D341Med (cell line): ENCODE results near the gene PHC2.

Experiments
- DNase-seq: peaks from one replicate; pipeline ENCODE4 v3.0.0; 2012; ENCODE audit warnings: low spot score

The PHC2 gene

DNA sequence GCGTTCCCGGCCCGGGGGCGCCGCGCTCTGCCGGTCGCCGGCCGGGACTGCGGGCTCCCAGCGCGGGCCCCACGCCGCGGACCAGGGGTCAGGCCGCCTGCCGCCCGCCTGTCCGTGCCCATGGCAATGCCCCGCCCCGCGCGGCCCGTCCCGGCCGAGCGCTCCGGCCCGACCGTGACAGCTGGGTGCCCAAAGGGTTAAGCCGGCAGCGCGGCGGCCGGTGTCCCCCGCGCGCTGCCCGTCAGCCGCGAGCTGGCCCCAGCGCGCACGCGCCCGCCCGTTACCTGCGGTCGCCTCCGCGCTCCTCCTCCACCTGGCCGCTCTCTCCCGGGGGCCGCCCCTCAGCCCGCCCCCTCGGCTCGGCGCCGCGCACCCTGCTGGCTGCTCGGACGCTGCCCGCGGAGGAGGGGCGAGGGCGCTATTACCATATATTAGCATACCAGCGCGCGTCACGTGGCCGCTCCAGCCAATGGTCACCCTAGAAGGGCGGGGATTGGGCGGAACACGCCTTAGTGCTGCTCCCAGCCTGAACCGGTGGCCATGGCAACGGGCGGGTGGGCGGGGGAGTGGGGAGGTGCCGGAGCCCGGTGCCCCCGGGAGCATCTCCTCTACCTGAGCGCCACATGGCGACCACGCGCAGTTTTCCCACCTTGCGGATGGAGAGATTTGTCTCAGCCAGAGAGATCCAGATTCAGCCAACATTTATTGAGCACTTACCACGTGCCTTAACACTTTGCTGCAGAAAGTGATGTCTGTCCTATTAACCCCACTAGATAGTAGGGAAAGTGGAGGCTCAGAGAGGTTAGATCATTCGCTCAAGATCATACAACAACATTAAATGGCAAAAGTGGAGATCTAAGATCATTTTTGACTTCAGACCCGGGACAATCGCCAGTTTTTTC, at the start of gene PHC2:
PHC2 (minus strand) TSS at position 404 of the 902 bp plus-strand sequence. CDS start 55,556 bp downstream, outside the sequence.
- DNase-seq: peak; percentile 93

DNA sequence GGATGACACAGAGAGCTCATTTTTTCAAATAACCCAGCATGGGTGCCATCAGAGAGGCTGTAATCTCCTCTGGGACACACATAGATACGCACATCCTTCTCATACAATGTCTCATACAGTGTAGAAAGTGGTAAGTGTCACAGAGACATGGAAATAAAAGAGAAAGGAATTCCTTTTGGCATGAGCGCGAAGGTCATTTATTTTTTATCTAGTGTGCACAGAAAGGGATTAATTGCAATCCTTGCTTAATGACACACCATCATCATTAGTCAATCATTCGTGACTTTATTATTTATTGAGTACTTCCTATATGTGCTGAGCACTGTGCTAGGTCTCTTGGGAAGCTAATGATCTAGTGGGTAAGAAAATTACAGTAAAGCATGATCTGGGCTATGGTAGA, 46.6 kb upstream of the PHC2 start:
- no peak for DNase-seq

DNA sequence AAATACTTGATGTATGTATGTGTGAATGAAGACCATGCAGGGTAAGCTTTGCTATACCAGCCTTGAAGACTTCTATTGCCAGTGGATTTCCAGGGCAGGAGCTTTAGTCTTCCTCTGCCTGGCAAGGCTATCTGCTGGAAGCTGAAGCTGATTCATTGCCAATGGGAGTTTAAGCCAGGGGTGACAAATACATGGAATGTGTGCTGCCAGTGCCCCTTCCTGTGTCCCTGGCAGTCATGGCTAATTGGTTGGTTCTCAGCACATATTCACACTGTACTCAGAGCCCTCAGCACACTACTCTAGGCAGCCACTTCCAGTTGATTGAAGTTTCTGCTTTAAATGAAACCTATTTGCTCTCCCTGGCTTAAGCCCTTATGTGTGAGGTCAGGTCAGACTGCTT, 43.0 kb upstream of the PHC2 start:
- no peak for DNase-seq

- DNase-seq: peak; percentile 96
Measured at GRCh38 chr1:33472269-33472980, 41.5 kb upstream of the PHC2 start, which contains the start of gene ZSCAN20. Gene ZSCAN20 (plus strand): TSS chr1:33472645. CDS start chr1:33479289, 6,644 bp downstream.

- DNase-seq: no peak
Measured at GRCh38 chr1:33471416-33471815, 40.5 kb upstream of the PHC2 start.

DNA sequence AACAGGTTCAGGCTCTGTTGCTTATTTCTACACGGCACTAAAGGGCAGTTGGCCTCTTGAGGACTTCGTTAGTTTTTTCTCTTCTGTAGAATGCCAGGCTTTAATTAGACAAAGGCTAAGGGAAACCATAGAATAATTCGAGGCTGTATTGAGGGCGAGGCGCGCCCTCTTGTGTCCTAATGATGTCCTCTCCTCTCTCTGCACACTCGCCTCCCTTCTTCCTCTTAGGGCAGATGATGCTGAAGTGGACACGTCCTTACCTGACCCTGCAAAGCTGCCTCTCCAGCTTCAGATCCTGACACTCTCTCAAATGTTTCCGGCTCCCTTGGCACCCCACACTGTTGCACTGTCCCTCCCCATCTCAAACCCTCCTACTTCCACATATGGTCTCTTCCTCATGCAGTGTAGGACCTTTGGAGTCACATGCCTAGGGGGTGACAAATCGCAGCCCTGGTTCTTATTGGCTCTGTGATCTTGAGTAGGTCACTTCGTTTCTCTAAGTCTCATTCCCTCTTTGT, 39.7 kb upstream of the PHC2 start:
- peak; percentile 71 for DNase-seq

GRCh38 chr1:33469691-33470090, 38.8 kb upstream of the PHC2 start:
- DNase-seq: no peak

GRCh38 chr1:33468967-33469366, 38.1 kb upstream of the PHC2 start:
- DNase-seq: no peak

GRCh38 chr1:33468531-33468930, 37.6 kb upstream of the PHC2 start:
- DNase-seq: no peak

GRCh38 chr1:33468011-33468410, 37.1 kb upstream of the PHC2 start:
- no peak for DNase-seq

DNA sequence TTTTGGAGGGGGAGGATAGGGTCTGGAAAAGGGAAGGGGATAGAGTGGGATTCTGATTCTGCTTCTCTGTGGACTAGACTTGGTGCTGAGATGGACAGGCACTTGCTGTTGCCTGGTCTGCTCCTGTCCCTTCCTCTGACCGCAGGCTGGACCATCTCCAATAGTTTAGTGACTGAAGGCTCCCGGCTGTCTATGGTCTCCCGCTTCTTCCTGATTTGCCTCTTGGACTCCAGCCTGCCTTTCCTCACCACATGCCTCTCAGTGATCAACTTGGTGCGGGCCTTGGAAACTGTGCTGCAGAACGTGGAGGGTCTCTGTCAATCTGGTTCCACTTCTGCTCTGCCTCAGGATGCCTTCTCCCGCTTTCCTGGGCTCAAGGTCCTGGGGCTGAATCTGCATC, 35.3 kb upstream of the PHC2 start:
- DNase-seq: no peak

- no peak for DNase-seq
Measured at GRCh38 chr1:33465316-33465715, 34.4 kb upstream of the PHC2 start.

DNA sequence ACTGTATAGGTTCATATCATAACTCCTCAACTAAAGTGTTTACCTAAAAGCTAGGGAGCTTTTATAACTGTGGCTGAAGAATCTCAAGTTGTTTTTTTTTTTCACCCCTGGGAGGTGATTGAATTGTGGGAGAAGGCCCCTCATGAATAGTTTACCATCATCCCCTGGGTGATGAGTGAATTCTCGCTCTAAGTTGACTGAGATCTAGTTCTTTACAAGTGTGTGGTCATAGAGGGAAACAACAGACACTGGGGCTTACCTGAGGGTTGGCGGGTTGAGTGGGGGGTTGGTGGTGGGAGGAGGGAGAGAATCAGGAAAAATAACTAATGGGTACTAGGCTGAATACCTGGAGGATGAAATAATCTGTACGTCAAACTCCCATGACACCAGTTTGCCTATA, 33.7 kb upstream of the PHC2 start:
- DNase-seq: no peak

DNA sequence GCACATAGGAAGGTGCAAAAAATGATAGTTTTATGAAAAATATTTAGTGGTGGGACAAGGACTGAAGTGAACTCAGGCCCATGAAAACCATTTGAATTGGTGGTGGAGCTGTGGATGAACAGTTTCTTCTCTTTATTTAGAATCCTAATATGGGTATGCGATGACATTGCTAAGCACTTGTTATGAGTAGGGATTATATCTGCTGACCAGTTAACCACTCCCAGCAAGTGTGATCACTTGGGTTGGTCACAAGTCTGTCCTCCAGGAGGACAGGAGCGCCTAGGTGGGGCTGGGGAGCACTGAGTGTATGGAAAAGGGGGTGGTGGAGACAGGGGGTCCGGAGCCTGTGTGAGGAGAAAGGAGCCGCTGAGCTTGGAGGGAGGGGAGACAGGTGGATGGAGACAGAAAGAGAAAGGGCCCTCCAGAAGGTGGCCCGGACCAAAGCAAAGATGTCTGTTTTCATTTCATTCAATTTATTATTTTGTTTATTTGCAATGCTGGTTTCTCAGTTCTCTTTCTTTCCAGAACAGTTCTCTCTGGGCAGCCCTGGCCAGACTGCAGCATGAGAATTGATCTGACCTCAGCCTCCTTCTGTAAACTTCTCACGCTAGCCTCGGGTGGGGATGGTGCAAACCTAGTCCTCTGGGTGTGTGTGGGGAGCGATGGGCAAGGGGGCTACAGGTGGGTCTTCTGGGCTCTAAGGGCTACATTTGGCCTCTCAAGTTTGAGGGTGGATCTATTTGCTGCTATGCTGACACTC, 31.7 kb upstream of the PHC2 start:
- no peak for DNase-seq

GRCh38 chr1:33460947-33461629, 30.2 kb upstream of the PHC2 start:
- DNase-seq: no peak

DNA sequence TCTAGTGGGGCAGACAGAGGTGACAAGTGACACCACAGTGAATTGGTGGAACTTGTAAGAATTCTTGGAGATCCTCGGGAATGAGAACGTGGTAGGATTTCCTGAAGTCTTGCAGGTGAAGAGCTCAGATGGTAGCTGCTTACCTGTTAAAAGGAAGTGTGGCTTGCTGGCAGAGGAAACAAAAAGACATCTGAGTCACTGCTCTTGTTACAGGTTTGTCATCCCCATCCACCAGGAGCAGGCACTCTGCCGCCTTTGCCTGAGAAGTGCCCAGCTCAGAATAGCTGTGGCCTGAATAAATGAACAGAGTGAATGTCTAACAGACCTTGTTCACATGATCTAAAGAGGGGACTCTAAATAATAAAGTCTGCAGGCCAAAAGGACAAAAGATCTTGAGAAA, 29.2 kb upstream of the PHC2 start:
- no peak for DNase-seq

DNA sequence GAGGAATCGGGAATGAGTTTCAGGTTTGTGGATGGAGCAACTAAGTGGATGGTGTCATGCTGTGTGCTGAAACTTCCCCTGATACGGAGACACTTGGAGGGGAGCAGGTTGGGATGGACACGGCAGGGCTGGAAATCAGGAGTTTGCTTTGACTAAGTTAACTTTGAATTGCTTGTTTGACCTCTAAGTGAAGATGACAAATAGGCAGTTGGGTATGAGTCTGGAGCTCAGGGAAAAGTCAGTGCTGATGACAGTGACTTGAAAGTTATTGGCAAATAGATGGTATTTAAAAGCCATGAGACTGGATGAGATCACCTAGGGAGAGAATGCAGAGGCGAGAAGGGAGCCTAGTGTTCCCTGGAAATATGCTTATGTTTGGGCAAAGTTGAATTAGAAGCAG, 28.8 kb upstream of the PHC2 start:
- DNase-seq: no peak

- DNase-seq: no peak
Measured at GRCh38 chr1:33456502-33456886, 25.6 kb upstream of the PHC2 start.

GRCh38 chr1:33455539-33456501, 24.9 kb upstream of the PHC2 start:
- DNase-seq: peak; percentile 83

DNA sequence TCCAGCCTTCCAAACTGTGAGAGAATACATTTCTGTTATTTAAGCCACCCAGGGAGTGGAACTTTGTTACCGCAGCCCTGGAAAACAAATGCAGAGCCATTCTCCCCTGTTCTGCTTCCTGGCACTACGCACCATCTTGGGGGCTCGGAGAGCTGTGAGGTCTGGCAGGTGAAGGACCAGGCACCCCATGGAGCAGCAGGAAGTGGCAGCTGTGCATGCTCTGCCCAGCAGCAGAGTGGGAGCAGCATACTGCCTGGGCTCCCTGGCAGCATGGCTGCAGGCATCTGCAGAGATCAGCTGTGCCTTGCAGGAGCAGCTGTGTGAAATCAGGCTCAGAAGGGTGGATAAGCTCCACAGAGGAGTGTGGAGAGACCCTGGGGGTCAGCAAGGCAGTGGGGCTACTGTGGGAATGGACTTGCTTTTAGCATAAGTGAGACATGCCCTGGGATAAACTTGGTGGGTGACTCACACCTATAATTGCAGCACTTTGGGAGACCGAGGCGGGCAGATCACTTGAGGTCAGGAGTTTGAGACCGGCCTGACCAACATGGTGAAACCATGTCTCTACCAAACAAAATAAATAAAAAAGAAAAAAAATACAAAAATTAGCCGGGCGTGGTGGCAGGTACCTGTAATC, 23.9 kb upstream of the PHC2 start:
- no peak for DNase-seq
